Esophagus mucosa (tissue), 1 donor: ENCODE results near the gene POLE. TPM values are rescaled to one million over a fixed set of nuclear protein-coding genes. Genes with fewer than 3 reads are reported as not detected.

Experiments used
- ATAC-seq: fragments of 200-7000 bp; cut with Tn5 transposase; one replicate; pipeline ENCODE4 v1.9.1; 2020
- total RNA-seq: library from RNA; stranded (reverse); gene quantifications from one replicate; pipeline ENCODE4 v1.2.4, GENCODE V29; 2023
- donor health status: DM: yes; HTN: yes; CAD: no.

The POLE gene
- total RNA-seq, 1 donor from 2014 or later = 23.4 TPM

- ATAC-seq = peak; percentile 17
Measured at GRCh38 chr12:132673288-132674179, 13.6 kb downstream of the POLE start.

DNA sequence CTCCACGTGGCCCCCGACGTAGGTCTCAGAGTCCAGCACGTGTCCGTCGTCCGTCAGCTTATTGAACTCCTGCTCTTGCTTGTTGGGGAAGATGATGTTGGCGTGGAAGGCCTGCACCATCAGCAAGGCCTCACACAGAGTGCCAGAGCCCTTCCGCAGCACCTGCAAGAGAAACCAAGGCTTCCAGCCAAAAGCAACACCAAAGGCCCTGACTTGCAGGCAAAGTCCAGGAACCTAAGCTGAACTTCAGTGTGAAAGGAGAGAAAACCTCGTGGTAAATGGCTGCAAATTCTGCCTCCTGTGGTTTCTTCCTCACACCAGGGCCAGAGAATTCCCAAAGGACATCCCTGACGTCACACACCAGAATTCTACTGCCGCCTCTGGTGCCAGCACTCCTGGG lies 14.5 kb downstream of the POLE start:
- ATAC-seq = no peak

DNA sequence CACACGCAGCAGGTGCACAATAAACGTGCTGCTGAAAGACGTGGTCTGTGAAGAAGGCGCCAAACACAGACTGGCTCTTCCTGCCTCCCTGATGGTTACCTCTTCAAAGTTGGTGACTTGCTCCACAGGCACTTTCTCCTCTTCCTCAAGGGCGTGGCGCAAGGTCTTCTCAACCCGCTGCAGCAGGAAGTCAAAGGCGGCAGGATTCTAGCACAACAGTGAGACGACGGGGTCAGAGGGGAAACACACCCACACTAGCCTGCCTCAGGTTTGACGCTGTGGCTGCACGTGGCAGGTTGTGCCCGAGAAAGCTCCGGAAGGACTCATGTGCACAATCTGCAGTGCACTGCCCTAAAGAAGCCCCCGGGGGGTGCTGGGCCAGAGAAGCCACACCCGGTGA lies 15.0 kb downstream of the POLE start:
- ATAC-seq = no peak

DNA sequence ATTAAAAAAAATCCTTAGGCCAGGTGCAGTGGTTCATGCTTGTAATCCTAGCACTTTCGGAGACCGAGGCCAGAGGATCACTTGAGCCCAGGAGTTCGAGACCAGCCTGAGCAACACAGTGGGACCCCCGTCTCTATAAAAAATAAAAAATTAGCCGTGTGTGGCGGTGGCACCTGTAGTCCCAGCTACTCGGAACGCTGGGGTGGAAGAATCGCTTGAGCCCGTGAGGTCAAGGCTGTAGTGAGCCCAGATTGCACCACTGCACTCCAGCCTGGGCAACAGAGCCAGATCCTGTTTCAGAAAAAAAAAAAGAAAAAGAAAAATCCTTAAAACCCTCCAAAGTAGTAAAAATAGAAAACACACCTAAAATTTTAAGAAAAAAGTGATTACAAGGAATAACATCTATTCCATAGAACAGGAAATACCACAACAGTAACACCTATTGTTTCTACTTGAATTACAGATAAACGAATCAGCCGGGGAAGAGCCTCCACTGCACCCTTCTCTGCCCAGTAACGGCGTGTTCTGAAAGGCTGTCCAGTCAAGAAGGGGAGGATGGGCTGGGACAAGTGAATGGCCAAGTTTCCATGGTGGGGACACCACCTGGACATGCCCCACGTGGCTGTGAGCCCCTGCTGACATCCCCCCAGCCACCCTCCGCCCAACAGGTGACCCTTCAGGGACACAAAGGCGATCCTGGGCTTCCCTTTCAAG lies 17.8 kb downstream of the POLE start:
- ATAC-seq = no peak

GRCh38 chr12:132668191-132669088 lies 18.7 kb downstream of the POLE start:
- no peak for ATAC-seq

- no peak for ATAC-seq
Measured at GRCh38 chr12:132665794-132666193, 21.3 kb downstream of the POLE start.

GRCh38 chr12:132665149-132665491 lies 22.0 kb downstream of the POLE start:
- no peak for ATAC-seq

DNA sequence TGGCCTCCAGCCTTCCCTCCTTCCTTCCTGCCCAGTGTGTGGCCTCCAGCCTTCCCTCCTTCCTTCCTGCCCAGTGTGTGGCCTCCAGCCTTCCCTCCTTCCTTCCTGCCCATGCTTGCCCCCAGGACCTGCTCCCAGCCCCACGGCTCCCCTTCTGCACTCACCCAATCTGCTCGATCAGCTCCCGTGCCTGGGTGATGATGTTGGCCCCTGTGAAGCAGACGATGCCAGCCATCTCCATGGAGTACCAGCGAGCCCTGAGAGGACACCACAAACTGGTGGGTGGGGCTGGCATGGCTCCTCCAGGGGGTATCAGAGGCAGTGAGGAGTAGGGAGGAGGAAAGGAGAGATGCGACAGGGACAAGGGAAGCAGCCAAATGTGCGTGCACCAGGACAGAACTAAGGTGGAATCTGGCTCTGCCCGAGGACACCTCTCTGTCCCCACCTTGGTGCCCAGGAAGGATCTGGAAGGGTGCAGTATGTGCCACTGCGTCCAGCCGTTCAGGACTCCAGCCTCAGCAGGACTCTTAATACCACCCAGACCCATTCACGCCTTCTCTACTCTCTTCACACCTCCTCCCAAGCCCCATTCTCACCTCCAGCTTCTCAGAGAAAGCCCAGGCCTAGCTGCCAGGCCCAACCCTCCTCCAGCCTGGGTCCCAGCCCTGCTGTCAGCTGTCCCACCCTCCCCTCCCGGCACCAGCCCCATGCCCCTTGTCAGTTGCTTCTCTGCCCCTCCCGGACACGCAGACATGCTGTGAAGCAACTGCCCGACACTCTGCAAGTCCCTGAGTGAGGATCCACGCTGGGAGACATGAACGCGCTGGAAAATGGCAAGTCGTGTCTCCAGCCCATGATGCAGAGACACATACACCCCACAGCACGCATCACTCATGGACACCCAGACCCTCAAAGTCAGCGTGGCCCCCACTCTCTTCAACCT lies 22.7 kb downstream of the POLE start:
- no peak for ATAC-seq

DNA sequence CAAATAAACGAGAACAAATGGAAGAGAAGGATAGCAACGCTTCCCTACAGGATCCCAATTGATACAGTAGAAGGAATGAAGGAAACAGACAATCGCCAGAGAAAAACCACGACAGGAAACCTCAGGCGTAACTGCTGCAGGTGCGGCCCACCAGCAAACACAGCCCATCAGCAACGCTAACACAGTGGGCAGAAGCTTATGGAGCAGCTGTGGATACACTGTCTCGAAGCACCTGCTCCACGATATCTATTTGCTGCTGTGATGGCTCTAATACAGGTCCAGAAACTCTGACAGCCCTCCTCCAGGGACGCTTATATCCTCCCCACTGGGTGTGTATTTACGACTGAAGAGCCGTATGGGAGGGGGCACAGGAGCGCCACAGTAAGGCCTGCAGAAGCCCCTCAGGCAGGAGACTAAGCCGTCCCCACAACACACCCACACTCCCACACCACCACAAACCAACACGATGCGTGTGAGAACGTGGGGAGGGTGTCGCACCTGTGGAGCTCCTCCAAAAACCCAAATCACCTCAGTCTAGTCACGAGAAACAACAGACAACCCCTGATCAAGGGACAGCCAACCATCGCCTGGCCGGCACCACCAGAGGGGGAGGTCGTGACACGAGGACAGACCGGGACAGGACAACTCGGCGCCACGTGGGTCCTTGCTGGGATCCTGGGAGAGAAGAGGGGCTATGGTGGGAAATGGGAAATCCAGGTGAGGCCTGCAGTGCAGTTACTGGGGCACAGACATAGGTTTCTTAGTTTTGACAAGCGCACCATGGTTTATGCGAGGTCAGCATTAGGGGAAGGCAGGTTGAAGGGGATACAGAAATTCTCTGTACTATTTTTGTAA lies 24.0 kb downstream of the POLE start:
- ATAC-seq = peak; percentile 14

DNA sequence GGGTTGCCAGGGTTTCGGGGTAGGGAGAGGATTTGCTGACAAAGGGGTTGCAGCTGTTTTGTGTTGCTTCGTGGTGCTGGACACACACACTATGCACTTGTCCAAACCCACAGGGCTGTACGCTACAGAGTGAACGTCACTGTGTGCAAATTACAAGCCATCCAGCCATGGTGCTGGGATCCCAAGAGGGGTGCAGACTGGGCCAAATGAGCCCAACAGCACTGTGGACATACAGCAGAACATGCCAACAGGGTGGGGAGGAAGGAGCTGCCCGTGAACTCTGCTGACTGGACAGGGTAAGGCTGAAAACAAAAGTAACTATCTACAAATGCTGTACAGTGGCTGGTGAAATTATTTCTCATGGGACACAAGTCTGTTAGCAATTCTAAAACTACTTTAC lies 25.2 kb downstream of the POLE start:
- ATAC-seq = no peak

DNA sequence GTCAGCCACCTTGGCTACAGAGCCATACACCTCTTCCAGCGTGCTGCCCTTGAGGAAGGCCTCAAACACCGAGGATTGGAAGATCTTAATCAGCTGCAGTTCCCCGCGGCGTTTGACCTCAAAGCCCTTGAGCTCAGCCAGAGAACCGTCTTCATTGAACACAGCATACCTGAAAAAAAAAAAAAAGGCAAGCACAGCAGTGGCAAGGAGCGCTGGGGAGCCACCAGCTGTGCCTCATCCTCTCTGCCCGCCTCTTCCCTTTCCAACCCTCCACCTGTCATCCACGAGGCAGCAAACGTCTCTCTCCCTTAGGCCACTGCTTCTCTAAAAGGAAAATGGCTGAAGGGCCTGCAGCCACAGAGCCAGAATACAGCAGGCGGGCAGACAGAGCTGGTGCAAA lies 26.1 kb downstream of the POLE start:
- no peak for ATAC-seq

DNA sequence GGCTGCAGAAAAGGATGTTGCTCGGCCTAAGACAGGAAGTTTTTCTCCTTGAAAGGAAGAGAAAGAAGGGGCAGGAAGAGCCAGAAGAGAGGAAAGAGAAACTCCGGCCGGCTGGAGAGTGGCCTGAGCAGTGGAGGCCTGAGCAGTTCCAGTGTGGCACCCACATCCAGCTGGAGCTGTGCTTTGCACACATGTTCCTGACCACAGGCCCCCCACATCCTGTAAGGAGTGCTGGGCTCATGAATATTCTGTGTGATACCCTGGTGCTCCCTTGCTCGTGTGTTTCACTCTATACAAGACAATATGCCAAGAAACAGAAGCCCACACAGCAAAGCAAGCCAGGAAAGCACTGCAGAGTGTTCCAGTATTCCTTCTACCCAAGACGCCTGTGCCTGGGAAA lies 27.1 kb downstream of the POLE start:
- ATAC-seq = no peak

DNA sequence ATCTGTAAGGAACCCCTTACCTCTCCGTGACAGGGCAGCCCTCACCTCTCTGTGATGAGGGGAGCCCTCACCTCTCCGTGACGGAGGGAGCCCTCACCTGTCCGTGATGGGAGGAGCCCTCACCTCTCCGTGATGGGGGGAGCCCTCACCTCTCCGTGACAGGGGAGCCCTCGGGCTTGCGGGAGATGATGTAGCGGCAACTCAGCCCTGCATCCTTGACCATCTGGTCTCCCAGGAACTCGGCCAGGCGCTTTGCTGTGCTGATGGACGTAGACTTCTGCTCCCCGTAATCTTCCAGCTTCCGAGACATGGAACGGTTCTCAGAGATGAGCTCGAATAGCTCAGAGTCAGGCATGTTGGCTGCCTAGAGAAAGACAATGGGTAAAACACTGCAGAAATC lies 28.0 kb downstream of the POLE start:
- ATAC-seq = no peak

- no peak for ATAC-seq
Measured at GRCh38 chr12:132658149-132658894, 28.8 kb downstream of the POLE start.

DNA sequence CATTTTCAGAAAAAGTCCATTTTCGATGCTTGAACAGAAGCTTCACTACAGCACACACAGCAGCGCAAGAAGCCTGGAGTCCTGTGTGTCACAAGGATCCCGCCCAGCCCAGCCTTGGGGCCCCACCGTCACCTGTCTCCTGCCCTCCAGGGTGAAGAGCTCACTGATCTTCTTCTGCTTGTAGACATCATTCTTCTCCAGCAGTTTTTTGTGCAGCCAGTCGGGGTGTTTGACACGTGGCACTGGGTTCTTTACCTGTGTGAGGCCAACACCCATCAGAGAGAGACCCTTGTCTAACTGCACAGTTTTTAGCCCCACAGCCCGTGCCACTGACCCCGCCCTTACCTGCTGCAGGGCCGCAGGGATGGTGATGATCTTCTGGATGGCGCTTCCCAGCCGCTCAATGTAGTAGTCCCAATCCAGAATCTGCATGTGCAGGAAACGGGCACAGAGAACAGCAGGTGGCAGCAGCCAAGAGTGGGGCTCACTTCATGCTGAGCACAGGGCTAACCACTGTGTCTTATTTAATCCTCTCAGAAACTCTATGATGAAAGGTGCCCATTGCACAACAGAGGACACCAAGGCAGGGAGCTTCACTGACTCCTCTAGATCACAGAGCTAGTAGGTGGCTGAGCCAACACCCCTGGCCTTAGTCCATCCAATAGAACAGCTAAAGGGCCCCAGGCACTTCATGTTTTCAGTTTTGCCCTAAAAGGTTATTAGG lies 30.0 kb downstream of the POLE start:
- ATAC-seq = peak; percentile 84

GRCh38 chr12:132653567-132654290 lies 33.4 kb downstream of the POLE start:
- no peak for ATAC-seq

DNA sequence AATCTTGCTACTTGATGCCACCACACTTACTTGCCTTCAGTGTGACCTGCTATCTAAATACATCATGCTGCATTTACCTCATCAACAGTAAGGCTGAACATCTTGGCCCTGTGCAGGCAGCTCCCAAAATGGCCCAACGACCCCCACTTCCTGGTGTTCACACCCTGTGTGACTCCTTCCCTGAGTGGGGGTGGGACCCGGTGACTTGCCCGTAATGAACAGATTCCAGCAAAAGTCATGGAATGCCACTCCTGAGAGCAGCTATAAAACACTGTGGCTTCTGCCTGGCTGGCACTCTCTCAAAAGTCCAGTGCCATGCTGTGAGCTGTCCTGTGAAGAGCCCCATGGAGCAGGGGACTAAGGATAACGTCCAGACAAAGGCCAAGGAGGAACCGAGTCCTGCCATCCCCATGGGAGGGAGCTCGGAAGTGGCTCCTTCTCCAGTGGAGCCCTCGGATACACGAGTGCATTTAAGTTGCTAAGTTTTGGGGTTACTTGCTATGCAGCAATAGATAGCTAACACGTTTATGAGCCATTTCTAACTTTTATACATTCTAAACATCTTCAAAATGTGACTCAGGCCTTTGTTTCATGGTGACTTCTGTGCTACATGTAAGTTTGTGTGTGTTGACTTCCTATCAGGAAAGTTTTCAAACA lies 35.6 kb downstream of the POLE start:
- no peak for ATAC-seq
